Spinal cord (tissue), 10 donors: ENCODE results near the gene CAPN8. TPM values are rescaled to one million over a fixed set of nuclear protein-coding genes. Genes with fewer than 3 reads are reported as not detected.

Source experiments
- DNase-seq, 6 donors: peaks; one replicate each; pipeline versions ENCODE4 v3.0.0 to v3.0.0-alpha.2; 2013 to 2015; ENCODE audit warnings: low spot score in 6 of 6, low read depth in 4 of 6
- H3K27ac ChIP-seq: one replicate; pipeline ENCODE4 v1.5.1; 2013; ENCODE audit warnings: low read depth, low read length, control low read depth
- H3K27me3 ChIP-seq: one replicate; pipeline ENCODE4 v1.6.1; 2013; ENCODE audit warnings: low read length; ENCODE audit not compliant: control insufficient read depth, insufficient read depth
- H3K36me3 ChIP-seq: one replicate; pipeline ENCODE4 v1.6.1; 2013; ENCODE audit warnings: low read length; ENCODE audit not compliant: control insufficient read depth, insufficient read depth
- H3K4me1 ChIP-seq: one replicate; pipeline ENCODE4 v1.6.1; 2013; ENCODE audit warnings: low read length; ENCODE audit not compliant: control insufficient read depth, insufficient read depth
- H3K4me3 ChIP-seq: one replicate; pipeline ENCODE4 v1.5.1; 2013; ENCODE audit warnings: low read depth, low read length, control low read depth
- H3K9me3 ChIP-seq: one replicate; pipeline ENCODE4 v1.6.1; 2013; ENCODE audit warnings: low read length; ENCODE audit not compliant: control insufficient read depth, insufficient read depth
- WGBS: methylation state at CpG from one replicate; pipeline ENCODE4 v1.1.5; 2013; ENCODE audit warnings: missing lambda C conversion rate; ENCODE audit not compliant: insufficient coverage; 5-methylcytosine and 5-hydroxymethylcytosine counted together
- polyA plus RNA-seq, 2 donors: library from polyadenylated mRNA; unstranded; fragments of 120-200 nt; gene quantifications; one replicate each; pipeline ENCODE4 v1.2.1, GENCODE V29; 2013; ENCODE audit not compliant: insufficient read length in 2 of 2
- total RNA-seq, 2 donors: library from RNA; depleted of rRNA in 1 of 2; stranded (reverse); fragments of 120-200 nt in 1 of 2; fragments of >200 nt in 1 of 2; gene quantifications; one replicate each; pipeline versions ENCODE4 v1.2.3 to v1.2.4, GENCODE V29; 2013 to 2014
- donor health status: healthy.

Gene CAPN8
- total and polyA plus RNA-seq, 4 donors, result 0.10 to 0.99 (median 0.53) TPM

DNA sequence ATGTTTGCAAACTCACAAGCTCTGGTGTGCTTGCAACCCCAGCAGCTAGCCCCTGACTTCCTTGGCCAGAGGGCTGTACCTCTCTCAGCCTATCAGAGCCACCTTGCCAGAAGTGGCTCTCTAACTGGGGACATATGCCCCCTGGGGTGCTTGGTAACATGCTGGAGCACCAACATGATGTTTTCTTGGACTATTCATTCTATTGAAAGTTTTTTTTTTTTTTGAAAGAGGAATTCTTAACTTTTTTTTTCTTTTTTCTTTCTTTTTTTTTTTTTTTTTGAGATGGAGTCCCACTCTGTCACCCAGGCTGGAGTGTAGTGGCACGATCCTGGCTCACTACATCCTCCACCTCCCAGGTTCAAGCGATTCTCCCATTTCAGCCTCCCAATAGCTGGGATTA lies 14.7 kb upstream of the CAPN8 start:
- no peaks in the 10 kb centered on the region for H3K9me3 ChIP-seq
- peaks cover 3% of the 10 kb centered on the region for H3K4me1 ChIP-seq
- no peak overlapping the region for H3K4me3 ChIP-seq
- DNase-seq, result no peak
- no peaks in the 10 kb centered on the region for H3K36me3 ChIP-seq
- peaks cover 3% of the 10 kb centered on the region for H3K27me3 ChIP-seq
- WGBS, result no CpG with 5 or more reads among the region's 2 CpGs
- no peak overlapping the region for H3K27ac ChIP-seq

DNA sequence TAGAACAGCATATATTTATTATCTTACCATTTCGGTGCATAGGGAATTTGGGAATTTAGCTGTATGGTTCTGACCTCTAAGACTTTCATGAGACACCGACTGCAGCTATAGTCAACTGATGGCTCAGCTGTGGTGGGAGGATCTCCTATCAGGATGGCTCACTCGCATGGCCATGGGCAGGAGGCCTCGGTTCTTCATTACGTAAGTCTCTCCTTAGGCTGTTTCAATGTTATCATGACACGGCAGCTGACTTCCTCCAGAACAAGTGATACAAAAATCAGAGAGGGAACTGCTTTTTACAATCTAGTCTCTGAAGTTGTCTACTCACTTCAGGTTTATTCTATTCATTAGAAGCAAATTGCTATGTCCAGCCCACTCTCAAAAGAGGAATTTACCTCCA lies 13.3 kb upstream of the CAPN8 start:
- H3K4me3 ChIP-seq, result no peak overlapping the region
- 100% methylated on average over 1 of the region's 6 CpGs for WGBS
- H3K36me3 ChIP-seq, result no peaks in the 10 kb centered on the region
- H3K9me3 ChIP-seq, result peaks cover 4% of the 10 kb centered on the region
- DNase-seq, result no peak
- peaks cover 3% of the 10 kb centered on the region for H3K27me3 ChIP-seq
- H3K4me1 ChIP-seq, result peaks cover under 1% of the 10 kb centered on the region
- H3K27ac ChIP-seq, result no peak overlapping the region

DNA sequence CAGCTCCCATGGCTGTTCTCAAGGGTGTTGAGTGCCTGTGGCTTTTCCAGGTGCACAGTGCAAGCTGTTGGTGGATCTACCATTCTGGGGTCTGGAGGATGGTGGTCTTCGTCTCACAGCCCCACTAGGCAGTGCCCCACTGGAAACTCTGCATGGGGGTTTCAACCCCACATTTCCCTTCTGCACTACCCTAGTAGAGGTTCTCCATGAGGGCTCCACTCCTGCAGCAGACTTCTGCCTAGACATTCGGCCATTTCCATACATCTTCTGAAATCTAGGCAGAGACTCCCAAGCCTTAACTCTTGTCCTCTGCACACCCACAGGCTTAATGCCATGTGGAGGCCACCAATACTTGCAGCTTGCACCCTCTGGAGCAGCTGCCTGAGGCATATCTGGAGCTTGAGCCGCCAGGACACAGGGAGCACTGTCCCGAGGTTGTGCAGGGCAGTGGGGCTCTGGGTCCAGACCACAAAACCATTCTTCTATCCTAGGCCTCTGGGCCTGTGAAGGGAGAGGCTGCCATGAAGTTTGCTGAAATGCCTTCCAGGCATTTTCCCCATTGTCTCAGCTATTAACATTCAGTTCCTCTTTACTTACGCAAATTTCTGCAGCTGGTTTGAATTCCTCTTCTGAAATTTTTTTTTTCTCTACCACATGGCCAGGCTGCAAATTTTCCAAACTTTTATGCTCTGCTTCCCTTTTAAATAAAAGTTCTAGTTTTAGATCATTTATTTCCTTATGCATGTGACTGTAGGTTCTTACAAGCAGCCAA lies 8.8 kb upstream of the CAPN8 start:
- Histone ChIP-seq H3K9me3 (peaks cover 4% of the 10 kb centered on the region), H3K27ac (no peak overlapping the region), H3K27me3 (no peaks in the 10 kb centered on the region), H3K4me1 (no peaks in the 10 kb centered on the region), H3K4me3 (no peak overlapping the region), H3K36me3 (no peaks in the 10 kb centered on the region)
- 73% methylated on average over 4 of the region's 5 CpGs for WGBS
- no peak for DNase-seq

DNA sequence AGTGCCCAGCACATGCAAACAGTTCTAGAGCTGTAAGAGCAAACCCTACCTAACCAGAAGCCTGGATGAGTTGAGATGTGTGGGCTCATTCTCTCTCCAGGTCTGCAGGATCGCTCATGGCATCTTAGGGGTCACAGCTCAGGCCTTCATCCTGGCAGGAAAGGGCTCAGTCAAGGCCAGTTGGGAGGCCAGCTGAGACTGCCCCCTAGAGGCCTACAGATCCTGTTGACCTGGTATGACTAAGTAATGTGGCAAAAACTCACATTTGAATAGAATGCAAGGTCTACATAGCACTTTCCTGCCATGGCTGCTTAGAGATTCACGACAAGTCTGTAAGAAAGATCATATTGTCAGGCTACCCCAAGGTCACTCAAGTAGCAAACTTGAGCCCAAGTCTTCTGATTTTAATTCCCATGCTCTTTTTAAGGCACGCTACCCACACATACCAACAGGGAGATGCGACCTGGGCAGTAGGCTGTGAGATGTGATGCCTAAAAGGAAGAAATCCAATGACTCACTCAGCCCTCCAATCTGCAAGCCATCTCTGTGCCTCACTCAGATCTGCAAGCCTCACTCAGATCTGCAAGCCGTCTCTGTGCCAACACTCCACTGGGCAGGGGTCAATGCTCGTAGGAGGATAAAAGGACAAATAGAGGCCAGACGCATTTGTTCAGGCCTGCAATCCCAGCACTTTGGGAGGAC lies 5.1 kb upstream of the CAPN8 start:
- peak in 1 of 6 donors; percentile 32 for DNase-seq

DNA sequence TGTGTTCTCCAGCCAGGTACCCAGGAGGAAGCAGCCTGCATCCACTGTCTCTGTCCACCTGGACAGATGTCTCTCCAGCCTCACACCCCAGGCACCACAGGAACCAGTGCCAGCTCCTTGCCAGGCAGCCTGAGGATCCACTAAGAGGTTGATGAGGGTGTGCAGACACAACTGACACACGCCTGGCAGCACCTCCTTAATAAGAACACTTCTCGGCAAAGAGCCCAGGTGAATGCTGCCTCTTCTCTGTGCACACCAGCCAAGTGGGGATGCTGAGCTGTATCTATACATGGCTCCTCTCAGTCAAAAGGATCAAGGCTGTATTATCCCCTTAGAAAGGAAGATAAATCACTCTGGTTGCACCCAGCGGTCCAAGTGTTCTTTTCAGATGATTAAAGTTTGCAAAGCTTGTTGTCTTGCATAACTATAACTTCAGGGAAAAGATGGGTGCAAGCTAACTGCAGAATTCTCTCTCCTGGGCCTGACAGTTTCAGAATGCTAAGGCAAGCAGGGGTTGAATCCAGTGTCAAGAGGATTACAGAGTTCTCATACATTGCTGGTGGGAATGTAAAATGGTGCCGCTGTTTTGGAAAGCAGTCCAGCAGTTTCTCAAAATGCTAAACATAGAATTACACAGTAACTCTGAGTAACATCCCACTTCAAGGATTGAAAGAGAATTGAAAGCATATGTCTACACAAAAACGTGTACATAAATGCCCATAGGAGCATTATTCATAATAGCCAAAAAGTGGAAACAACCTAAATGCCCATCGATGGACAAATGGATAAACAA lies 3.7 kb upstream of the CAPN8 start:
- WGBS, result 58% methylated on average over 2 of the region's 6 CpGs
- Histone ChIP-seq H3K4me1 (no peaks in the 10 kb centered on the region), H3K9me3 (peaks cover 1% of the 10 kb centered on the region), H3K27me3 (no peaks in the 10 kb centered on the region), H3K4me3 (no peak overlapping the region), H3K36me3 (no peaks in the 10 kb centered on the region), H3K27ac (no peak overlapping the region)
- DNase-seq, result no peak

More for the DNA sequence above, 5.1 kb upstream of the CAPN8 start:
- Histone ChIP-seq H3K4me1 (no peaks in the 10 kb centered on the region), H3K27me3 (no peaks in the 10 kb centered on the region), H3K4me3 (no peak overlapping the region), H3K9me3 (peaks cover 4% of the 10 kb centered on the region), H3K36me3 (no peaks in the 10 kb centered on the region), H3K27ac (no peak overlapping the region)
- WGBS, result 63% methylated on average over 7 of the region's 7 CpGs

DNA sequence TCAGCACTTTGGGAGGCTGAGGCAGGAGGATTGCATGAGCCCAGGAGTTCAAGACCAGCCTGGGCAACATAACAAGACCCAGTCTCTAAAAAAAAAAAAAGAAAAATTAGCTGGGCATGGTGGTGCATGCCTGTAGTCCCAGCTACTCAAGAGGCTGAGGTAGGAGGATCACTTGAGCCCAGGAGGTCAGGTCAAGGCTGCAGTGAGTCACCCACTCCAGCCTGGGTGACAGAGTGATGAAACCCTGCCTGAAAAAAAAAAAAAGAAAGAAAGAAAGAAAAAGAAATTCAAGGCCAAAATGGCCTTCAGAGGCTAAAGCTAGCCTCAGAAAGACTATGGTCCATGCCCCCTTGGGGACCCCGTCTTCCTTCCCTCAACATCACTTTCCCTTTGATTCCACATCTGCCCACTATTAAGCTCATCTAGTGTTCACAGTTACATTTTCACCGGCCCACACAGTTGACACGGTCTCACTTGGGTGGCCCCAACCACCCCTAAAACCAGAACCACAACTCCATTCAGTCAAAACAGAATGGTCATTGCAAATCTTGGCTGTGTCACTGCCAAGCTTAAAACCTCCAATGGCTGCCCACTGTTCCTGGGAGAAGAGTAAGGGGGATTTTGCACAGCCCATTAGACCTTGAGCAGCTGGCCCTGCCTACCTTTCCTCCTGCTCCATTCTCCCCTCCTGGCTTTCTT lies 2.1 kb upstream of the CAPN8 start:
- H3K4me1 ChIP-seq, result no peaks in the 10 kb centered on the region
- H3K36me3 ChIP-seq, result no peaks in the 10 kb centered on the region
- WGBS, result 100% methylated on average over 3 of the region's 3 CpGs
- no peak overlapping the region for H3K4me3 ChIP-seq
- no peak overlapping the region for H3K27ac ChIP-seq
- H3K27me3 ChIP-seq, result no peaks in the 10 kb centered on the region
- no peak for DNase-seq
- H3K9me3 ChIP-seq, result no peaks in the 10 kb centered on the region

DNA sequence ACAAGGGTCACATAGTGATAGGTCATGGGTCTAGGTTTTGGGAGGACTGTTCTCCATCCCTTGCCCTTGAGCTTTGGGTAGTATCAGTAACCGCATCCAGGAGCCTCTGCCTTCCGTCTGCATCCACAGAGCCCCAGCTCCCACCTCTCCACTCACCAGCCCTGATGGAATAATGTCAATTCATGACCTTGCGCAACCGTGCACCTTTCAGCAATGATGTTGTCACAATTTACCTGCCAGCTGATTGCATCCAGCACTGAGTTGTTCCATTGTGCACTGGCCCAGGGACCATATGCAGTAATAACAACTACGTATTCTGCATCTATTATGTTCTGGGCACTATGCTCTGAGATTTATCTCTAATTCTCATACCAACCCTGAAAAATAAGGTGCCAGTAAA lies 1.4 kb downstream of the CAPN8 start:
- Histone ChIP-seq H3K9me3 (no peaks in the 10 kb centered on the region), H3K4me1 (no peaks in the 10 kb centered on the region), H3K27ac (no peak overlapping the region), H3K4me3 (no peak overlapping the region), H3K27me3 (no peaks in the 10 kb centered on the region), H3K36me3 (no peaks in the 10 kb centered on the region)
- 72% methylated on average over 4 of the region's 5 CpGs for WGBS
- DNase-seq, result no peak

DNA sequence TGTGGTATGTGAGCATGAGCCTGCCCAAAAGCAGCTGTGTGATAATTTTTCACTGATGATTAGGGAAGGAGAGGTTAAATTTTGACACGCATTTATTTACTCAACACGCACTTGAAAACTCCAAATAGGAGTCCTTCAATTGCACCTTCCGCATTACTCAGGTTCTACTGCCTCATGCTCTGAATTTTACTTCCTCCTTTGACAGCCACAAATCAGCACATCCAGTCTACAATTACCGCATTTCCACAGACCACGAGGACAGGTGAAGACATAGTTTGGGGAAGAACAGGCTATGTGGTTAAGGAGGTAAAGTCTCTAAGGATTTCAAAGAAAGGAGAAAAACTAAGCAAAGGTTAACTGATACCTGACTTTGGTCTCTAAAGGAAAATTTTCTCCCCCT lies 2.6 kb downstream of the CAPN8 start:
- Histone ChIP-seq H3K36me3 (no peaks in the 10 kb centered on the region), H3K4me3 (no peak overlapping the region), H3K27me3 (no peaks in the 10 kb centered on the region), H3K27ac (no peak overlapping the region), H3K9me3 (no peaks in the 10 kb centered on the region), H3K4me1 (no peaks in the 10 kb centered on the region)
- no peak for DNase-seq
- no CpG with 5 or more reads among the region's 5 CpGs for WGBS

DNA sequence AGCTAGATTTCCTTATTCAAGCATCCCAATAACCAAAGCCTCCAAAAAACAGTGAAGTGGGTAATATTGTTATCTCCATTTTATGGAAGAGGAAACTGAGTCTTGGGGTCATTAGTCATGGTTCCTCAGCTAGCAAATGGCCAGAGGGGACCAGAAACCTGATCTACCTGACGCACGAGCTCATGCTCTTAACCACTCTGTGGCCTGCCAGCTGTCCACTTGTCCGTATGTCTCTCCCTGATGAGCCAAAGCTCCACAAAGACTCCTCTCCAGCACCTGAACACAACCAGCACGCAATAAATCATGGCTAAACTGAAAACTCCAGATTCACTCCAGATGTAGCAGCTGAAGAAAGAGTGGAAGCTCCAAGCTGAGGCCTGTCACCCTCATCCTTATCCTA lies 5.8 kb downstream of the CAPN8 start:
- 91% methylated on average over 4 of the region's 4 CpGs for WGBS
- Histone ChIP-seq H3K36me3 (no peaks in the 10 kb centered on the region), H3K27ac (no peak overlapping the region), H3K4me1 (no peaks in the 10 kb centered on the region), H3K27me3 (no peaks in the 10 kb centered on the region), H3K9me3 (no peaks in the 10 kb centered on the region), H3K4me3 (no peak overlapping the region)
- no peak for DNase-seq
